GM12872 (cell line): Measurements from ENCODE around the gene BMF.

Experiments
- CTCF ChIP-seq: IDR thresholded peaks from 3 replicates; pipeline ENCODE4 v1.5.1; 2011; ENCODE audit warnings: low read depth, mild to moderate bottlenecking, low read length, moderate library complexity; ENCODE audit not compliant: insufficient read depth

Gene BMF

DNA sequence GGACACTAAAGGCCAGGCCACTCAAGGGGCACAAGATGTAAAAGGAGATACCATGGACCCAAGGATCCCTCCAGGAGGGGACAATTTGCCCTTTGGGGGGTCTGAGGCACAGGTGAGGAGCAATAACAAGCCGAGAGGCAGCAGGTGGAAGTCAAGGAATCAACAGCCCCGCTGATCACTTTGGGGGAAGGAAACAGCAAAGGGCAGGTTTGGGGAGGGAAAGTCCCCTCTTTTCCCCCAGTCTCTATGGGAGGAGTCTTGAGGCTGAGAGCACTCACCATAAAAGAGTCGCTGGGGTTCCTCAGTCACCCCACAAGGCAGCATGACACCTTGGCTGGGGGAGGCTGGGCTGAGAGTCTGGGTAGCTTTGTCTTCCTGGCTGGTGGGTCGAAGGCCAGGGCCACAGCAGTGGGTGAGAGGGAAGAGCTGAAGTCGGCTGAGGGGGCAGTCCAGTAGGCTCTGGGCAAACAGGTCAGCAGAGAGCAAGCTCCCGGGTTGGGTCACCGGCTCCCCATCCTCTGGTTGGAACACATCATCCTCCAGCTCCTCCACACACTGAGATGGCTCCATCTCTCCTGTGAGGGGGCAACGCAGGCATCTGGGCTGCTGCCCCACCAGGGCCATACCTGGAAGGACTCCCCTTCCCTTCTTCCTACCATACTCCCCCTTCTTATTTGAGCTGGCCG lies 3.0 kb downstream of the BMF start:
- no peak for TF ChIP-seq CTCF

- TF ChIP-seq CTCF, result peak; percentile 99
These were observed 3.7 kb downstream of the BMF start for GRCh38 chr15:40104865-40105516.

- TF ChIP-seq CTCF, result no peak
These were observed 4.3 kb downstream of the BMF start for GRCh38 chr15:40104296-40104864.

GRCh38 chr15:40103864-40104271 lies 4.8 kb downstream of the BMF start:
- TF ChIP-seq CTCF, result no peak

- no peak for TF ChIP-seq CTCF
These were observed 5.5 kb downstream of the BMF start for GRCh38 chr15:40102897-40103858.

DNA sequence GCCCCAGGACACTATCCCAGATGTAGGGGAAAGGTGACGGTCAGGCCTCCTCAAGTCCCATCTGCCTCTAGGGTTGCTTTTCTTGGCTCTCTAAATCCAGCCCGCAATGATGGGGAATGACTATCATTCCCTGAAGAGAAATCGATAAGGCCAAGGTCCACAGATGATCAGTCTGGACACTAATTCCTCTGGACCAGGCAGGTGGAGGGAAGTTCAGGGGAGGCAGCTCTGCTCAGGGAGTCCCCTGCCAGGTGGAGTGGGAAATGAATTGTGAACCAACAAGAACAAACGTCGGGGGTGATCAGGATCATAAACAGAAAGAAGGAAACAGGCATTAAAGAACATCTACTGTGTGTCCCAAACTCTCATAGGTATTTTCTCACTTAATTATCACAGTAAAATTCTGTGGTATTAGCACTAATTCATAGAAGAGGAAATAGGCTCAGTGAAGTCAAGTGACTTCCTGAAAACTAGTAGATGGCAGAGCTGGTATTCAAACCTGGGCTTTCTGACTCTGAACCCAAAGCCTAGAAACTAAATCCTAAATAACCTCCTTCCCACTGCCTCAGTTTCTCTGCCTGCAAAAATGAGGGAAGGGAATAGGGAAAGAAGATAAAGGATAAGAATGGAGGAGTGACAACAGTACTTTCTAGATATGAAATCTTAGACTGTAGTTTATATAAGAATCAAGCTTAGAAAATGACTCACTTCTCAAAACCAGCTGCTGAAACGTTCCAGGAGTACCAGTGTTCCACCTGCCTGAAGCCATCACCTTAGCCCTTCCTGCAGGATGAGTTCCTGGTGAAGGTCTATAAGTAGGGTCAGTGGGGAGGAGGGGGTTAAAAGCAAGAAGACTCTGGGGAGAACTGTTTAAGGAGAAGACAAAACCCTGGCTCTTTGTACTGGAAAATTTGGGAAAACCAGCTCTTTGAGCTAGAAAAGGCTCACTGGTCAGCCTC lies 7.5 kb downstream of the BMF start:
- TF ChIP-seq CTCF, result no peak
